ENCODE results near the gene DRD3. TPM values are rescaled to one million over a fixed set of nuclear protein-coding genes. Genes with fewer than 3 reads are reported as not detected.

Gene DRD3
- total and polyA plus RNA-seq, 2 donors from 2014 or later, result not detected

GRCh38 chr3:114127517-114127916, 51.3 kb downstream of the DRD3 start:
- DNase-seq (no peak), FAIRE-seq (no peak)
- H3K27ac ChIP-seq (ENCODE audit: low read depth in 2 of 2, low read length in 2 of 2), result no peak overlapping the region
- H3K9ac ChIP-seq (ENCODE audit: low read length in 3 of 3), result no peak overlapping the region
- H3K36me3 ChIP-seq (ENCODE audit: control insufficient read depth in 2 of 3, insufficient read depth in 3 of 3, low read length in 3 of 3), result no peaks in the 10 kb centered on the region
- intact Hi-C loops (cut with DNase I), result no loop called here
- no peaks in the 10 kb centered on the region for H3K9me3 ChIP-seq (ENCODE audit: control insufficient read depth in 2 of 3, insufficient read depth in 1 of 3, low read length in 3 of 3)
- TF ChIP-seq, protein P1, sequence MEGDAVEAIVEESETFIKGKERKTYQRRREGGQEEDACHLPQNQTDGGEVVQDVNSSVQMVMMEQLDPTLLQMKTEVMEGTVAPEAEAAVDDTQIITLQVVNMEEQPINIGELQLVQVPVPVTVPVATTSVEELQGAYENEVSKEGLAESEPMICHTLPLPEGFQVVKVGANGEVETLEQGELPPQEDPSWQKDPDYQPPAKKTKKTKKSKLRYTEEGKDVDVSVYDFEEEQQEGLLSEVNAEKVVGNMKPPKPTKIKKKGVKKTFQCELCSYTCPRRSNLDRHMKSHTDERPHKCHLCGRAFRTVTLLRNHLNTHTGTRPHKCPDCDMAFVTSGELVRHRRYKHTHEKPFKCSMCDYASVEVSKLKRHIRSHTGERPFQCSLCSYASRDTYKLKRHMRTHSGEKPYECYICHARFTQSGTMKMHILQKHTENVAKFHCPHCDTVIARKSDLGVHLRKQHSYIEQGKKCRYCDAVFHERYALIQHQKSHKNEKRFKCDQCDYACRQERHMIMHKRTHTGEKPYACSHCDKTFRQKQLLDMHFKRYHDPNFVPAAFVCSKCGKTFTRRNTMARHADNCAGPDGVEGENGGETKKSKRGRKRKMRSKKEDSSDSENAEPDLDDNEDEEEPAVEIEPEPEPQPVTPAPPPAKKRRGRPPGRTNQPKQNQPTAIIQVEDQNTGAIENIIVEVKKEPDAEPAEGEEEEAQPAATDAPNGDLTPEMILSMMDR (IDR thresholded peaks at IDR 0.05; ENCODE audit: borderline replicate concordance, extremely low read depth, insufficient read depth), result no peak
- H3K4me1 ChIP-seq (ENCODE audit: control insufficient read depth in 2 of 3, insufficient read depth in 2 of 3, low read depth in 1 of 3, low read length in 3 of 3), result peaks cover 0 to 2% (median 0%) of the 10 kb centered on the region in 3 donors
- no peaks in the 10 kb centered on the region for H3K27me3 ChIP-seq (ENCODE audit: control insufficient read depth, insufficient read depth, low read length)
- H3K4me3 ChIP-seq (ENCODE audit: low read length in 3 of 3), result no peak overlapping the region

- no peaks in the 10 kb centered on the region for H3K9me3 ChIP-seq (ENCODE audit: control insufficient read depth in 2 of 3, insufficient read depth in 1 of 3, low read length in 3 of 3)
- TF ChIP-seq, protein P1 (IDR thresholded peaks at IDR 0.05; ENCODE audit: borderline replicate concordance, extremely low read depth, insufficient read depth), result no peak
- DNase-seq (no peak), FAIRE-seq (no peak)
- H3K36me3 ChIP-seq (ENCODE audit: control insufficient read depth in 2 of 3, insufficient read depth in 3 of 3, low read length in 3 of 3), result no peaks in the 10 kb centered on the region
- intact Hi-C loops (cut with DNase I), result no loop called here
- H3K4me1 ChIP-seq (ENCODE audit: control insufficient read depth in 2 of 3, insufficient read depth in 2 of 3, low read depth in 1 of 3, low read length in 3 of 3), result peaks cover 0 to 4% (median 2%) of the 10 kb centered on the region in 3 donors
- H3K27ac ChIP-seq (ENCODE audit: low read depth in 2 of 2, low read length in 2 of 2), result no peak overlapping the region
- no peak overlapping the region for H3K4me3 ChIP-seq (ENCODE audit: low read length in 3 of 3)
- no peak overlapping the region for H3K9ac ChIP-seq (ENCODE audit: low read length in 3 of 3)
- H3K27me3 ChIP-seq (ENCODE audit: control insufficient read depth, insufficient read depth, low read length), result no peaks in the 10 kb centered on the region
Observed at GRCh38 chr3:114126461-114126860, 52.4 kb downstream of the DRD3 start.

DNA sequence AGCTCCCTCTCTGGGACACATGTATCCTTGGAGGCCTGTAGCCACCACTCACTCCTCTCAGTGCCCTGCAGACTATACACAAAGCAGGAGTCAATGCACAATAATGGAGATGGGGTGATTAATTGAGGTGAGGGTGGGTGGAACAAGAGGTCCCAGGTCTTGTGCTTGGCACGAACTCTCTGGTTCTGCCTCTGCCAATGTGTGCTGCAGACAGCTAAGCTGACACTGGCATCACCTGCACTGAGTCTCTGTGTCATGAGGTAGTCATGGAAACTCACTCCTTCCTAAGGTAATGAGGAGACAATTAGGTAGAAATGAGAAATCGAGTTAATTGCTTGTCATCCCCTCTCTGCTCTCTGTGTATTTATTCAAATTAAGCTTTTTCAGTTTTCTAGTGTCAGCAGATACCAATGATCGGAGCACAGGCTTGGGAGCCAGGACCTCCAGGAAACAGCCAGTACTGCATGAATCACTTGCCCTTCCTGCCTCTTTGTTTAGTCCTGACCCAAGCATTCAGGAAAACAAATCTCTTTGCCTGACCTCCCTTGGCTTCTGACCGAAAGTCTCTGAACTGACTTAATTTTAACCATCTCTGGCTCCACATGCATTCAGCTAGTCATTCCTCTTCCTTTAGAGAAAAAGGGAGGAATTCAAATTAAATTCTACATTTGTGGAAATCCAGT, 56.7 kb downstream of the DRD3 start:
- Histone ChIP-seq H3K36me3 (ENCODE audit: control insufficient read depth in 2 of 3, insufficient read depth in 3 of 3, low read length in 3 of 3) (no peaks in the 10 kb centered on the region), H3K4me1 (ENCODE audit: control insufficient read depth in 2 of 3, insufficient read depth in 2 of 3, low read depth in 1 of 3, low read length in 3 of 3) (peaks cover 2 to 7% (median 3%) of the 10 kb centered on the region in 3 donors), H3K27me3 (ENCODE audit: control insufficient read depth, insufficient read depth, low read length) (no peaks in the 10 kb centered on the region), H3K9me3 (ENCODE audit: control insufficient read depth in 2 of 3, insufficient read depth in 1 of 3, low read length in 3 of 3) (no peaks in the 10 kb centered on the region), H3K9ac (ENCODE audit: low read length in 3 of 3) (no peak overlapping the region), H3K27ac (ENCODE audit: low read depth in 2 of 2, low read length in 2 of 2) (peak overlapping the region; percentile 59 to 73), H3K4me3 (ENCODE audit: low read length in 3 of 3) (no peak overlapping the region)
- TF ChIP-seq, protein P1 (IDR thresholded peaks at IDR 0.05; ENCODE audit: borderline replicate concordance, extremely low read depth, insufficient read depth), result no peak
- DNase-seq (peak in 4 of 5 donors; percentile 11 to 68 (median 40)), FAIRE-seq (no peak)
- intact Hi-C loops (cut with DNase I), result no loop called here
